Osteoblast (primary cell): ENCODE measurements around the gene CFAP53. TPM values are rescaled to one million over a fixed set of nuclear protein-coding genes. Genes with fewer than 3 reads are reported as not detected.
"Not testable (repeated sequence)": the region's sequence is repeated elsewhere in the genome, so short reads cannot be mapped to it uniquely, and the experiment has no call there.

Experiments used
- DNase-seq: peaks from one replicate; pipeline ENCODE4 v3.0.0; 2011; ENCODE audit warnings: low spot score, mixed read lengths; ENCODE audit not compliant: insufficient read length; ENCODE audit errors: missing footprints
- H2AFZ ChIP-seq: 2 replicates; pipeline ENCODE4 v1.6.0; 2011; ENCODE audit warnings: mild to moderate bottlenecking, low read length
- H3K27ac ChIP-seq: 2 replicates; pipeline ENCODE4 v1.5.1; 2011; ENCODE audit warnings: mild to moderate bottlenecking, low read depth, low read length, moderate library complexity
- H3K27me3 ChIP-seq: 2 replicates; pipeline ENCODE4 v1.6.0; 2012; ENCODE audit warnings: mild to moderate bottlenecking, control low read depth, inconsistent platforms, low read length, moderate library complexity; ENCODE audit not compliant: insufficient read depth
- H3K36me3 ChIP-seq: 2 replicates; pipeline ENCODE4 v1.5.1; 2011; ENCODE audit warnings: mild to moderate bottlenecking, low read length, control low read depth, moderate library complexity; ENCODE audit not compliant: insufficient read depth
- H3K4me1 ChIP-seq: 2 replicates; pipeline ENCODE4 v1.5.1; 2011; ENCODE audit warnings: mild to moderate bottlenecking, low read length, control low read depth, moderate library complexity; ENCODE audit not compliant: insufficient read depth
- H3K4me2 ChIP-seq: 2 replicates; pipeline ENCODE4 v1.6.0; 2011; ENCODE audit warnings: mild to moderate bottlenecking, low read length; ENCODE audit not compliant: insufficient read depth
- H3K4me3 ChIP-seq: fragments of 200-600 bp; sonication (generic); 3 replicates; pipeline ENCODE4 v1.5.1; 2012; ENCODE audit warnings: mild to moderate bottlenecking, low read length, inconsistent platforms; ENCODE audit not compliant: insufficient read depth
- H3K79me2 ChIP-seq: 2 replicates; pipeline ENCODE4 v1.6.0; 2012; ENCODE audit warnings: mild to moderate bottlenecking, low read length, control low read depth, inconsistent platforms; ENCODE audit not compliant: insufficient read depth
- H3K9me3 ChIP-seq: 2 replicates; pipeline ENCODE4 v1.5.1; 2011; ENCODE audit warnings: low read depth, low read length, control low read depth
- H4K20me1 ChIP-seq: 2 replicates; pipeline ENCODE4 v1.6.0; 2012; ENCODE audit warnings: mild to moderate bottlenecking, low read length, control low read depth; ENCODE audit not compliant: insufficient read depth
- CTCF ChIP-seq: IDR thresholded peaks from 2 replicates; pipeline ENCODE4 v1.5.1; 2011; ENCODE audit warnings: mild to moderate bottlenecking, low read depth, low read length, moderate library complexity; ENCODE audit errors: extremely low read depth
- total RNA-seq: library from RNA; depleted of rRNA; stranded (reverse); fragments of >200 nt; gene quantifications from 2 replicates; pipeline ENCODE4 v1.2.3, GENCODE V29; 2012

CFAP53 gene
- total RNA-seq, 1 donor = 0.36 TPM

- H3K4me3 ChIP-seq = no peak overlapping the region
- H3K4me2 ChIP-seq = no peak overlapping the region
- no peak overlapping the region for H2AFZ ChIP-seq
- H3K27me3 ChIP-seq = peaks cover 19% of the 10 kb centered on the region
- DNase-seq = no peak
- no peaks in the 10 kb centered on the region for H3K36me3 ChIP-seq
- TF ChIP-seq CTCF = no peak
- peaks cover 5% of the 10 kb centered on the region for H3K4me1 ChIP-seq
- no peaks in the 10 kb centered on the region for H3K9me3 ChIP-seq
- H3K27ac ChIP-seq = no peak overlapping the region
- H4K20me1 ChIP-seq = no peaks in the 10 kb centered on the region
- peaks cover 1% of the 10 kb centered on the region for H3K79me2 ChIP-seq
Measured at GRCh38 chr18:50293039-50293438, 26.7 kb upstream of the CFAP53 start.

- no peak overlapping the region for H3K4me3 ChIP-seq
- no peaks in the 10 kb centered on the region for H4K20me1 ChIP-seq
- peaks cover 11% of the 10 kb centered on the region for H3K36me3 ChIP-seq
- no peak for TF ChIP-seq CTCF
- H3K79me2 ChIP-seq = peaks cover 15% of the 10 kb centered on the region
- no peak for DNase-seq
- peaks cover 2% of the 10 kb centered on the region for H3K4me1 ChIP-seq
- H2AFZ ChIP-seq = no peak overlapping the region
- no peak overlapping the region for H3K27ac ChIP-seq
- no peak overlapping the region for H3K4me2 ChIP-seq
- peaks cover 6% of the 10 kb centered on the region for H3K27me3 ChIP-seq
- no peaks in the 10 kb centered on the region for H3K9me3 ChIP-seq
Measured at GRCh38 chr18:50289108-50289443, 22.8 kb upstream of the CFAP53 start.

DNA sequence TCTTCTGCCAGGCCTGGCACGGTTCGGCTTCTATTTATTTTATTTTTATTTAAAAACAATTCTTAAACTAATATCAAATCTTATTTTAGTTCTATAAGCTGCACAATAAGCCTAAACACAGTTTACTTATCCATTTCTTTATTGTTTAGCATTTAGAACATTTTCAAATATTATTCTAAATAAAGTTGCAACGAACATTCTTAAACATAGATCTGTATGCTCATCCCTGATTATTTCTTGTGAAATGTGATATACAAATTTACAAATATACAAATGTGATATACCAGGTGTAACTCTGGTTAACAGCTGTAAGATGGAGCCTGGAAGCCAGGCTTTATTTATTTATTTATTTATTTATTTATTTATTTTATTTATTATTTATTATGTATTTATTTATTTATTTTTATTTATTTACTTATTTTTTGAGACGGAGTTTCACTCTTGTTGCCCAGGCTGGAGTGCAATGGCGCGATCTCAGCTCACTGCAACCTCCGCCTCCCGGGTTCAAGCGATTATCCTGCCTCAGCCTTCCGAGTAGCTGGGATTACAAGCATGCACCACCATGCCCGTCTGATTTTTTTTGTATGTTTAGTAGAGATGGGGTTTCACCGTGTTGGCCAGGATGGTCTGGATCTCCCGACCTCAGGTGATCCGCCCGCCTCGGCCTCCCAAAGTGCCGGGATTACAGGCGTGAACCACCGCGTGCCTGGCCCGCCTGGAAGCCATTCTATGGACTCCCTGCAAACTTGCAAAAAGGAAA is 22.2 kb upstream of the CFAP53 start:
- H2AFZ ChIP-seq = peak overlapping the region; percentile 100
- H3K36me3 ChIP-seq = peaks cover 14% of the 10 kb centered on the region
- H4K20me1 ChIP-seq, H3K4me1 ChIP-seq, DNase-seq, H3K9me3 ChIP-seq, H3K27me3 ChIP-seq: not testable (repeated sequence)
- peaks cover 15% of the 10 kb centered on the region for H3K79me2 ChIP-seq
- peak overlapping the region; percentile 97 for H3K4me3 ChIP-seq
- H3K4me2 ChIP-seq = peak overlapping the region; percentile 99
- H3K27ac ChIP-seq = peak overlapping the region; percentile 50

GRCh38 chr18:50287441-50288347 is 21.4 kb upstream of the CFAP53 start, which contains the start of gene CXXC1:
Gene CXXC1 (minus strand): TSS chr18:50287692. CDS start chr18:50287589, 103 bp downstream.
- Histone ChIP-seq H3K27ac (peak within 1 kb of the TSS; percentile 50), H4K20me1 (no peaks in the 10 kb centered on the region), H3K4me1 (peaks cover 2% of the 10 kb centered on the region), H3K4me2 (peak within 1 kb of the TSS; percentile 99), H3K27me3 (peaks cover 6% of the 10 kb centered on the region), H3K79me2 (peaks cover 15% of the 10 kb centered on the region), H2AFZ (peak within 1 kb of the TSS; percentile 100), H3K4me3 (peak within 1 kb of the TSS; percentile 97), H3K36me3 (peaks cover 22% of the 10 kb centered on the region), H3K9me3 (no peaks in the 10 kb centered on the region)
- peak; percentile 98 for DNase-seq
- peak; percentile 43 for TF ChIP-seq CTCF
